Upper lobe of left lung (tissue), 4 donors: ENCODE measurements around the gene SEC22A.

ENCODE experiments used
- POLR2A ChIP-seq, 4 donors: fragments of 450-650 bp; IDR thresholded peaks; one replicate each; pipeline ENCODE4 v1.5.1; 2016 to 2017; ENCODE audit warnings: antibody characterized with exemption in 4 of 4, mild to moderate bottlenecking in 2 of 4
- POLR2AphosphoS5 ChIP-seq, 2 donors: sonication (generic); formaldehyde crosslinking; IDR thresholded peaks; one replicate each; pipeline ENCODE4 v1.5.1; 2017; ENCODE audit warnings: antibody characterized with exemption in 2 of 2
- TF ChIP-seq, protein P1 (sequence below), 6 experiments: fragments of 450-650 bp in 4 of 6; fragments of 200-600 bp in 2 of 6; sonication (generic) in 2 of 6; IDR thresholded peaks; one replicate each; pipeline ENCODE4 v1.5.1; 2016 to 2019; ENCODE audit warnings: antibody characterized with exemption in 6 of 6

DNA sequence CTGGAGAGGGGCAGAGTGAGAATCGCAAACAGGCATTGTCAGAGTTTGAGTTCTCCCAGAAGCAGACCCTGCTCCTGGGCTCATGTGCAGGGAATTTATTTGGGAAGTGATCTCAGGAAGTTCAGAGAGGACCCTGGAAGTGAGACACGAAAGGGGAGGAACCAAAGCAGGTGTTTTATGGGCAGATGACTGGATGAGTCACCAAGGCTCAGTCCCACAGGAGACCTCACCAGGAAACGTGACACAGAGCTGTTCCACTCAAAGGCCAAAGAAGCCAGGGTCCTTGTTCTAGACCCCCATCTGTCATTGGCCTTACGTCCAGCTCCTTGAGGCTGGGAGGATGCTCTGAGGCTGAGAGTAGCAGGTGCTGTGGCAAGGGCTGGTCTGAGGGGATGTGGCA, 43.4 kb upstream of the SEC22A start:
- TF ChIP-seq, protein P1, sequence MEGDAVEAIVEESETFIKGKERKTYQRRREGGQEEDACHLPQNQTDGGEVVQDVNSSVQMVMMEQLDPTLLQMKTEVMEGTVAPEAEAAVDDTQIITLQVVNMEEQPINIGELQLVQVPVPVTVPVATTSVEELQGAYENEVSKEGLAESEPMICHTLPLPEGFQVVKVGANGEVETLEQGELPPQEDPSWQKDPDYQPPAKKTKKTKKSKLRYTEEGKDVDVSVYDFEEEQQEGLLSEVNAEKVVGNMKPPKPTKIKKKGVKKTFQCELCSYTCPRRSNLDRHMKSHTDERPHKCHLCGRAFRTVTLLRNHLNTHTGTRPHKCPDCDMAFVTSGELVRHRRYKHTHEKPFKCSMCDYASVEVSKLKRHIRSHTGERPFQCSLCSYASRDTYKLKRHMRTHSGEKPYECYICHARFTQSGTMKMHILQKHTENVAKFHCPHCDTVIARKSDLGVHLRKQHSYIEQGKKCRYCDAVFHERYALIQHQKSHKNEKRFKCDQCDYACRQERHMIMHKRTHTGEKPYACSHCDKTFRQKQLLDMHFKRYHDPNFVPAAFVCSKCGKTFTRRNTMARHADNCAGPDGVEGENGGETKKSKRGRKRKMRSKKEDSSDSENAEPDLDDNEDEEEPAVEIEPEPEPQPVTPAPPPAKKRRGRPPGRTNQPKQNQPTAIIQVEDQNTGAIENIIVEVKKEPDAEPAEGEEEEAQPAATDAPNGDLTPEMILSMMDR (IDR thresholded peaks at IDR 0.05): no peak
- TF ChIP-seq POLR2A (IDR thresholded peaks at IDR 0.05) (no peak), POLR2AphosphoS5 (IDR thresholded peaks at IDR 0.05) (no peak)
